KMS-11 (cell line): Measurements from ENCODE around the gene ADCY4.

Experiments
- H2AFZ ChIP-seq: fragments of 200-600 bp; sonication (generic); 2 replicates; pipeline ENCODE4 v1.6.1; 2016; ENCODE audit warnings: antibody characterized with exemption, mixed run types, low read depth
- H3K27ac ChIP-seq: fragments of 200-600 bp; sonication (generic); 2 replicates; pipeline ENCODE4 v1.6.1; 2016; ENCODE audit warnings: mild to moderate bottlenecking, mixed run types
- H3K27me3 ChIP-seq: fragments of 200-600 bp; sonication (generic); 2 replicates; pipeline ENCODE4 v1.6.1; 2017; ENCODE audit warnings: mild to moderate bottlenecking, low read depth, mixed run types, moderate library complexity; ENCODE audit not compliant: insufficient read depth
- H3K36me3 ChIP-seq: fragments of 200-600 bp; sonication (generic); 2 replicates; pipeline ENCODE4 v1.6.1; 2017; ENCODE audit warnings: mild to moderate bottlenecking, mixed run types; ENCODE audit not compliant: insufficient read depth
- H3K4me1 ChIP-seq: fragments of 200-600 bp; sonication (generic); 2 replicates; pipeline ENCODE4 v1.6.1; 2016; ENCODE audit warnings: mild to moderate bottlenecking, low read depth, mixed run types; ENCODE audit not compliant: poor library complexity, severe bottlenecking
- H3K4me2 ChIP-seq: fragments of 200-600 bp; sonication (generic); 2 replicates; pipeline ENCODE4 v1.7.0; 2016; ENCODE audit warnings: mild to moderate bottlenecking, mixed run types
- H3K4me3 ChIP-seq: fragments of 200-600 bp; sonication (generic); IDR thresholded peaks from 2 replicates; pipeline ENCODE4 v1.6.1; 2017; ENCODE audit warnings: low read depth, low read length, mixed read lengths; ENCODE audit not compliant: insufficient read depth
- H3K79me2 ChIP-seq: fragments of 200-600 bp; sonication (generic); 2 replicates; pipeline ENCODE4 v1.6.1; 2016; ENCODE audit warnings: low read depth, mixed run types; ENCODE audit not compliant: insufficient read depth
- H3K9ac ChIP-seq: fragments of 200-600 bp; sonication (generic); 2 replicates; pipeline ENCODE4 v1.6.1; 2016; ENCODE audit warnings: mild to moderate bottlenecking, mixed run types
- H4K20me1 ChIP-seq: fragments of 200-600 bp; sonication (generic); 2 replicates; pipeline ENCODE4 v1.6.1; 2016; ENCODE audit warnings: mild to moderate bottlenecking, mixed run types; ENCODE audit not compliant: insufficient read depth
- TF ChIP-seq, protein P1 (sequence below): fragments of 200-600 bp; sonication (generic); conservative IDR thresholded peaks from 2 replicates; pipeline ENCODE4 v1.6.1; 2017; ENCODE audit warnings: low read depth, mild to moderate bottlenecking, antibody characterized with exemption, low read length, moderate library complexity, mixed read lengths

The ADCY4 gene

DNA sequence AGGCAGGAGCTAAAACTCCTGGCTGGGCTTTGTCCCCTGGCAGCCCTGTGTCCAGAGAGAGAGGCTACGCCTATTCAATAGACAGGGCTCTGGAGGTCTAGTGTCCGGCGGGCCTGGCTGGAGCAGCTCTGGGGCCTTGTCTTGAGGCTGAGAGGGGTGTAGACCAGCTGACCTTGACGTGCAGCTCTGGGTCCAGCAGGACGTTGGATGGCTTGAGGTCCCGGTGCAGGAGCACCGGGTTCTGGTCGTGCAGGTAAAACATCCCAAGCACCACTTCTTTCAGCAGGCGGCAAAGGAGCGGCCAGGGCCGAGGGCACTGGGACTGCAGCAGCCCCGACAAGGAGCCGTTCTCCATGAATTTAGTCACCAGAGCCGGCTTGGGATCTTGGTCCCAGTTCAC lies 4.0 kb upstream of the ADCY4 start:
- no peak overlapping the region for H3K4me2 ChIP-seq
- H3K36me3 ChIP-seq, result no peaks in the 10 kb centered on the region
- TF ChIP-seq, protein P1, sequence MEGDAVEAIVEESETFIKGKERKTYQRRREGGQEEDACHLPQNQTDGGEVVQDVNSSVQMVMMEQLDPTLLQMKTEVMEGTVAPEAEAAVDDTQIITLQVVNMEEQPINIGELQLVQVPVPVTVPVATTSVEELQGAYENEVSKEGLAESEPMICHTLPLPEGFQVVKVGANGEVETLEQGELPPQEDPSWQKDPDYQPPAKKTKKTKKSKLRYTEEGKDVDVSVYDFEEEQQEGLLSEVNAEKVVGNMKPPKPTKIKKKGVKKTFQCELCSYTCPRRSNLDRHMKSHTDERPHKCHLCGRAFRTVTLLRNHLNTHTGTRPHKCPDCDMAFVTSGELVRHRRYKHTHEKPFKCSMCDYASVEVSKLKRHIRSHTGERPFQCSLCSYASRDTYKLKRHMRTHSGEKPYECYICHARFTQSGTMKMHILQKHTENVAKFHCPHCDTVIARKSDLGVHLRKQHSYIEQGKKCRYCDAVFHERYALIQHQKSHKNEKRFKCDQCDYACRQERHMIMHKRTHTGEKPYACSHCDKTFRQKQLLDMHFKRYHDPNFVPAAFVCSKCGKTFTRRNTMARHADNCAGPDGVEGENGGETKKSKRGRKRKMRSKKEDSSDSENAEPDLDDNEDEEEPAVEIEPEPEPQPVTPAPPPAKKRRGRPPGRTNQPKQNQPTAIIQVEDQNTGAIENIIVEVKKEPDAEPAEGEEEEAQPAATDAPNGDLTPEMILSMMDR, result no peak
- no peak overlapping the region for H2AFZ ChIP-seq
- H3K9ac ChIP-seq, result no peak overlapping the region
- H3K27ac ChIP-seq, result no peak overlapping the region
- no peaks in the 10 kb centered on the region for H3K79me2 ChIP-seq
- H3K4me1 ChIP-seq, result no peaks in the 10 kb centered on the region
- H4K20me1 ChIP-seq, result no peaks in the 10 kb centered on the region
- H3K4me3 ChIP-seq, result no peak overlapping the region
- H3K27me3 ChIP-seq, result peaks cover 1% of the 10 kb centered on the region; the same call in 1 of the 2 replicates

DNA sequence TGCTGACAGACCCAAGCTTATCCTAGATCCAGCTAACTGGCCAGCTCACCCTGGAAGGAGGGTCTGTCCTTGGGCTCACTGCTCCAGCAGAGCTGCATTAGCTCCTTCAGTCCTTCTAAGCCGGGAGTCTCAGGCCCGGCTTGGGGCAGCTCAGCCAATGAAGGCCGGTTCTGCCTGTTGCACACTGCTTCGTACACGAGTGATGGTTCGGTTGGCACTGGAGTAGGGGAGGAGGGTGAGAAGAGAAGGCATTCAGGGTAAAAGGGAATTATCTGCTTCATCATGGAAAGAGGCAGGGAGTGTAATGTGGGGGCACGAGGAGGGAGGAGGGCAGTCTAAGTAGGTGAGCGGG lies 2.9 kb upstream of the ADCY4 start:
- Histone ChIP-seq H3K27me3 (peaks cover 9% of the 10 kb centered on the region; the same call in 1 of the 2 replicates), H3K4me1 (peaks cover 7% of the 10 kb centered on the region), H3K4me2 (no peak overlapping the region), H3K79me2 (no peaks in the 10 kb centered on the region), H3K9ac (no peak overlapping the region), H3K36me3 (no peaks in the 10 kb centered on the region), H2AFZ (no peak overlapping the region), H3K27ac (no peak overlapping the region), H3K4me3 (no peak overlapping the region), H4K20me1 (no peaks in the 10 kb centered on the region)
- TF ChIP-seq, protein P1, result no peak

DNA sequence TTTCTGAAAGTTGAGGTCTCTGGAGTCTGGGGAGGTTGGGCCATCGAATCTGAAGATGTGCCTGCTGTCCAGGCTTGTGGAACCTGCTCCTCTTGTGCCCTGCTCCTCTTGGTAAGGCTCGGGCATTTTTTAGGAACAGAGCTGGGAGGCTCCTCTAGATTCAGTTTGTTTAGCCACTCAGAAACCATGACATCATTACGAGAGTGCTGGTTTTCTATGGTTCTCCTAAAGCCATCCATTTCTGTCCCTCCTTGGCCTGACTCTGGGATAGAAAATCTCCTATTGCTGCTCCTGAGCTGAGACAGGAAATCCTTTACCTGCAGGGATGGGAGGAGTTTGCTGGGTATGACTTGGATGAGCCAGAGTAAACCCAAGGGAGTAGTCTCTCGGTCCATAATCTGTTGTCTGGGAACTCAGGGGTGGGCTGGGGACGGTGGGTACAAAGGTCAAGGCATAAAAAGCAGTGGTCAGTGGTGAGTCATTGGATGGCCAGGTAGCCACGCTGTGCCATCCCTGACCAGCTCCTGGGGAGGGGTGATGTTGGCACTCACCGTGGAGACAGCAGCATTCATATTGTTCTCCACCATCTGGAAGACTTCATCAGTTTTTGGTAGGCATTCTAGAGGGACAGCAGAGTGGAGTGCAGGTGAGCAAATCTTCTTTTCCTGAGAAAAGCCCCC lies 2.4 kb upstream of the ADCY4 start:
- Histone ChIP-seq H3K9ac (no peak overlapping the region), H3K79me2 (no peaks in the 10 kb centered on the region), H4K20me1 (no peaks in the 10 kb centered on the region), H3K36me3 (no peaks in the 10 kb centered on the region), H2AFZ (no peak overlapping the region), H3K4me1 (peaks cover 11% of the 10 kb centered on the region), H3K27ac (no peak overlapping the region), H3K27me3 (peaks cover 11% of the 10 kb centered on the region; the same call in 1 of the 2 replicates), H3K4me3 (no peak overlapping the region), H3K4me2 (no peak overlapping the region)
- TF ChIP-seq, protein P1, result no peak

DNA sequence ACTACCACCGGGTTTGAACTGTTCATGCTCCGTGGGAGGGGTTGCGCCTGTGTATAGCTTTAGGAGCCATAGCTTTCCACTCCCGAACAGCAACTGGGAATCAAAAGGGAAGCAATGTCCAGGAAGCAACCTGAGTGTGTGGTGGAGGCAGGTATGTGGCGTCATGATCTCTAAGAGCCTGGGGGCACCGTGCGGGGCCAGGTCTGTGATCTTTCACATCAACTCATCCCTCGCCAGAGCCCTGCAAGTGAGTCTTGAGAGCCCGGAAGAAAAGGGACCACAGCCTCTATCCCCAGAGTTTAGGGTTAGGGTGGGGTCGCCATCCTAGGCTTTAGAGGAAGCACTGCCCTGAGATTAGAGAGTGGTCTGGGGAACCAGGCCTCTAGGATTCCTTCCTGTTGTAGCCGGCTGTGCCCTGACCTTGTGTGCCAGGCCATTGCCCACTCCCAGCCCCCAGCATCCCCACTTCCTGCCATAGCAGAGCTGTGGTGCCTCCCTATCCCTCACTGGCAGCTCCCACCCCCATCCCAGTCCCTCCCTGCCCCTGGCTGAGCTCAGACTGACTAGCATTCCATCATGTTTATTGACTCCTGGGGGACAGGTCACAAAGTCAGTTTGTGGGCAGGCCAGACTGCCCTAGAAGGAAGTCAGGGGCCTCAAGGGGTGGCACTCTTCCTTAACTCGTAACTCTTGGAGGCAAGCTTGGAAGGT lies 745 bp upstream of the ADCY4 start:
- Histone ChIP-seq H3K4me1 (peaks cover 12% of the 10 kb centered on the region), H3K9ac (no peak overlapping the region), H3K4me2 (no peak overlapping the region), H3K79me2 (no peaks in the 10 kb centered on the region), H3K27me3 (peaks cover 11% of the 10 kb centered on the region; the same call in 1 of the 2 replicates), H3K27ac (no peak overlapping the region), H4K20me1 (no peaks in the 10 kb centered on the region), H3K36me3 (no peaks in the 10 kb centered on the region), H3K4me3 (no peak overlapping the region), H2AFZ (no peak overlapping the region)
- TF ChIP-seq, protein P1, result no peak
